Activated naive CD4-positive, alpha-beta T cell treated with anti-CD3 and anti-CD28 coated beads for 36 hours (primary cell): ENCODE results near the gene ATP6V0B. TPM values are rescaled to one million over a fixed set of nuclear protein-coding genes. Genes with fewer than 3 reads are reported as not detected.

Source experiments
- CTCF ChIA-PET: fragments of 350-600 bp; sonication (Branson Sonifier 250); formaldehyde crosslinking; loops from one replicate; lab custom pipeline; 2021; ENCODE audit warnings: antibody characterized with exemption; lab: Charles Lee
- DNase-seq: peaks from one replicate; pipeline ENCODE4 v3.0.0-alpha.2; 2020
- H3K27ac Mint-ChIP-seq: one replicate; pipeline ENCODE4 v1.8.0; 2021; ENCODE audit warnings: mild to moderate bottlenecking, mixed read lengths
- H3K27me3 Mint-ChIP-seq: one replicate; pipeline ENCODE4 v1.8.0; 2021; ENCODE audit warnings: low read depth, mixed read lengths
- H3K36me3 Mint-ChIP-seq: one replicate; pipeline ENCODE4 v1.8.0; 2021; ENCODE audit warnings: low read depth, mixed read lengths
- H3K4me1 Mint-ChIP-seq: one replicate; pipeline ENCODE4 v1.8.0; 2021; ENCODE audit warnings: low read depth, mixed read lengths
- H3K4me3 Mint-ChIP-seq: one replicate; pipeline ENCODE4 v1.8.0; 2021; ENCODE audit warnings: mild to moderate bottlenecking, moderate library complexity, mixed read lengths
- H3K9me3 Mint-ChIP-seq: one replicate; pipeline ENCODE4 v1.8.0; 2021; ENCODE audit warnings: mixed read lengths
- intact Hi-C: fragments of 100-400 bp; cut with micrococcal nuclease; formaldehyde crosslinking; loops from one replicate; pipeline ENCODE4 v1.15.1; 2023
- total RNA-seq, 2 experiments: library from RNA; stranded (reverse); gene quantifications; one replicate each; pipeline ENCODE4 v1.2.3, GENCODE V29; 2021

Gene ATP6V0B
- total RNA-seq, 2 experiments from 2014 or later: 44.2 to 52.6 TPM

GRCh38 chr1:43992232-43992995, 17.7 kb downstream of the ATP6V0B start:
- intact Hi-C loops: loop anchor here (5.0 kb wide), 2 partner anchors 270 to 340 kb away; partner anchors contain the start of gene KDM4A
- CTCF ChIA-PET: interaction anchor here (0.7 to 1.7 kb wide), 4 partner anchors 13 to 463 kb away, joined by 3 to 6 read pairs (median 4); no protein-coding TSS in a partner anchor
- Mint-ChIP-seq H3K27me3 (no peaks in the 10 kb centered on the region), H3K9me3 (no peaks in the 10 kb centered on the region), H3K4me3 (peak overlapping the region; percentile 89), H3K4me1 (peaks cover 5% of the 10 kb centered on the region), H3K36me3 (no peaks in the 10 kb centered on the region), H3K27ac (no peak overlapping the region)
- DNase-seq: no peak

GRCh38 chr1:43993206-43993914, 18.6 kb downstream of the ATP6V0B start:
- Mint-ChIP-seq H3K36me3 (no peaks in the 10 kb centered on the region), H3K4me1 (peaks cover 5% of the 10 kb centered on the region), H3K9me3 (no peaks in the 10 kb centered on the region), H3K27ac (no peak overlapping the region), H3K4me3 (no peak overlapping the region), H3K27me3 (no peaks in the 10 kb centered on the region)
- DNase-seq: no peak
- intact Hi-C loops: loop anchor here (5.0 kb wide), 2 partner anchors 269 to 341 kb away; partner anchors contain the start of gene KDM4A
- CTCF ChIA-PET: interaction anchor here (0.6 to 1.7 kb wide), 5 partner anchors 12 to 464 kb away, joined by 3 to 8 read pairs (median 4); no protein-coding TSS in a partner anchor

- CTCF ChIA-PET: interaction anchor here (0.6 to 1.6 kb wide), 4 partner anchors 11 to 78 kb away, joined by 3 to 8 read pairs (median 4); no protein-coding TSS in a partner anchor
- intact Hi-C loops: loop anchor here (5.0 kb wide), 2 partner anchors 268 to 342 kb away; partner anchors contain the start of gene KDM4A
Observed at GRCh38 chr1:43994071-43994470, 19.3 kb downstream of the ATP6V0B start.

GRCh38 chr1:43994794-43995790, 20.3 kb downstream of the ATP6V0B start:
- intact Hi-C loops: loop anchor here (5.0 kb wide), 2 partner anchors 267 to 343 kb away; partner anchors contain the start of gene KDM4A
- Mint-ChIP-seq H3K27me3 (no peaks in the 10 kb centered on the region), H3K36me3 (no peaks in the 10 kb centered on the region), H3K9me3 (no peaks in the 10 kb centered on the region), H3K4me1 (peaks cover 5% of the 10 kb centered on the region), H3K4me3 (no peak overlapping the region), H3K27ac (no peak overlapping the region)
- CTCF ChIA-PET: interaction anchor here (0.7 to 1.0 kb wide), 2 partner anchors 10 to 231 kb away, joined by 3 to 4 read pairs; no protein-coding TSS in a partner anchor
- DNase-seq: peak; percentile 33

More at GRCh38 chr1:43994071-43994470, 19.3 kb downstream of the ATP6V0B start:
- H3K27ac Mint-ChIP-seq: no peak overlapping the region
- H3K4me3 Mint-ChIP-seq: no peak overlapping the region
- no peaks in the 10 kb centered on the region for H3K27me3 Mint-ChIP-seq
- peaks cover 5% of the 10 kb centered on the region for H3K4me1 Mint-ChIP-seq
- no peak for DNase-seq
- no peaks in the 10 kb centered on the region for H3K9me3 Mint-ChIP-seq
- H3K36me3 Mint-ChIP-seq: no peaks in the 10 kb centered on the region

- Mint-ChIP-seq H3K36me3 (peaks cover 4% of the 10 kb centered on the region), H3K9me3 (no peaks in the 10 kb centered on the region), H3K27ac (no peak overlapping the region), H3K4me3 (no peak overlapping the region), H3K27me3 (no peaks in the 10 kb centered on the region), H3K4me1 (peaks cover 1% of the 10 kb centered on the region)
- CTCF ChIA-PET: interaction anchor here (0.7 to 1.0 kb wide), 2 partner anchors 9 to 232 kb away, joined by 3 to 4 read pairs; no protein-coding TSS in a partner anchor
- DNase-seq: no peak
- intact Hi-C loops: no loop called here
Observed at GRCh38 chr1:43995984-43996732, 21.4 kb downstream of the ATP6V0B start.

GRCh38 chr1:43996733-43997115, 22.0 kb downstream of the ATP6V0B start:
- Mint-ChIP-seq H3K4me1 (no peaks in the 10 kb centered on the region), H3K27ac (no peak overlapping the region), H3K9me3 (no peaks in the 10 kb centered on the region), H3K4me3 (no peak overlapping the region), H3K36me3 (peaks cover 8% of the 10 kb centered on the region), H3K27me3 (no peaks in the 10 kb centered on the region)
- no peak for DNase-seq
- intact Hi-C loops: no loop called here
- CTCF ChIA-PET: no interaction called here

- Mint-ChIP-seq H3K27ac (no peak overlapping the region), H3K9me3 (no peaks in the 10 kb centered on the region), H3K27me3 (no peaks in the 10 kb centered on the region), H3K4me3 (no peak overlapping the region), H3K36me3 (peaks cover 12% of the 10 kb centered on the region), H3K4me1 (no peaks in the 10 kb centered on the region)
- CTCF ChIA-PET: no interaction called here
- no peak for DNase-seq
- intact Hi-C loops: no loop called here
Observed at GRCh38 chr1:43997295-43997999, 22.7 kb downstream of the ATP6V0B start.

- CTCF ChIA-PET: no interaction called here
- H3K27me3 Mint-ChIP-seq: no peaks in the 10 kb centered on the region
- DNase-seq: no peak
- no peak overlapping the region for H3K27ac Mint-ChIP-seq
- H3K9me3 Mint-ChIP-seq: no peaks in the 10 kb centered on the region
- peaks cover 12% of the 10 kb centered on the region for H3K36me3 Mint-ChIP-seq
- no peak overlapping the region for H3K4me3 Mint-ChIP-seq
- no peaks in the 10 kb centered on the region for H3K4me1 Mint-ChIP-seq
- intact Hi-C loops: no loop called here
Observed at GRCh38 chr1:43998000-43998378, 23.2 kb downstream of the ATP6V0B start.

GRCh38 chr1:43999455-43999854, 24.7 kb downstream of the ATP6V0B start:
- CTCF ChIA-PET: interaction anchor here (0.6 kb wide), 1 partner anchor 10 kb away, joined by 3 read pairs; no protein-coding TSS in a partner anchor
- Mint-ChIP-seq H3K27ac (no peak overlapping the region), H3K9me3 (no peaks in the 10 kb centered on the region), H3K4me1 (no peaks in the 10 kb centered on the region), H3K27me3 (no peaks in the 10 kb centered on the region), H3K4me3 (no peak overlapping the region), H3K36me3 (peaks cover 15% of the 10 kb centered on the region)
- intact Hi-C loops: no loop called here
- DNase-seq: no peak

GRCh38 chr1:44000122-44000665, 25.4 kb downstream of the ATP6V0B start:
- no peak for DNase-seq
- Mint-ChIP-seq H3K4me1 (no peaks in the 10 kb centered on the region), H3K36me3 (peaks cover 21% of the 10 kb centered on the region), H3K9me3 (no peaks in the 10 kb centered on the region), H3K27me3 (no peaks in the 10 kb centered on the region), H3K27ac (no peak overlapping the region), H3K4me3 (no peak overlapping the region)
- CTCF ChIA-PET: interaction anchor here (0.6 kb wide), 1 partner anchor 11 kb away, joined by 3 read pairs; no protein-coding TSS in a partner anchor
- intact Hi-C loops: no loop called here
